Osteocyte (in vitro differentiated cells): Measurements from ENCODE around the gene COL9A3. TPM values are rescaled to one million over a fixed set of nuclear protein-coding genes. Genes with fewer than 3 reads are reported as not detected.
"Not testable (repeated sequence)": the region's sequence is repeated elsewhere in the genome, so short reads cannot be mapped to it uniquely, and the experiment has no call there.

ENCODE experiments used
- DNase-seq: peaks from one replicate; pipeline ENCODE4 v3.0.0; 2021; ENCODE audit warnings: mixed read lengths; ENCODE audit not compliant: unreplicated experiment; ENCODE audit errors: extremely low spot score
- H3K27ac Mint-ChIP-seq: one replicate; pipeline ENCODE4 v1.8.0; 2021; ENCODE audit warnings: mild to moderate bottlenecking, mixed read lengths; ENCODE audit not compliant: unreplicated experiment
- H3K27me3 Mint-ChIP-seq: one replicate; pipeline ENCODE4 v1.8.0; 2021; ENCODE audit warnings: mixed read lengths; ENCODE audit not compliant: unreplicated experiment
- H3K36me3 Mint-ChIP-seq: one replicate; pipeline ENCODE4 v1.8.0; 2021; ENCODE audit warnings: mixed read lengths; ENCODE audit not compliant: unreplicated experiment
- H3K4me1 Mint-ChIP-seq: one replicate; pipeline ENCODE4 v1.8.0; 2021; ENCODE audit warnings: mixed read lengths; ENCODE audit not compliant: unreplicated experiment
- H3K4me3 Mint-ChIP-seq: one replicate; pipeline ENCODE4 v1.8.0; 2021; ENCODE audit warnings: mild to moderate bottlenecking, moderate library complexity, mixed read lengths; ENCODE audit not compliant: unreplicated experiment
- H3K9me3 Mint-ChIP-seq: one replicate; pipeline ENCODE4 v1.8.0; 2021; ENCODE audit warnings: mixed read lengths; ENCODE audit not compliant: unreplicated experiment
- total RNA-seq: library from RNA; stranded (reverse); gene quantifications from 2 replicates; pipeline ENCODE4 v1.2.1, GENCODE V29; 2021
- TF ChIP-seq, protein P1 (sequence below): fragments of 200-600 bp; sonication (generic); IDR thresholded peaks from 2 replicates; pipeline ENCODE4 v1.5.0; 2021; ENCODE audit warnings: antibody characterized with exemption, mild to moderate bottlenecking, moderate library complexity

COL9A3 gene
- total RNA-seq, 1 donor from 2014 or later = 1.7 TPM

DNA sequence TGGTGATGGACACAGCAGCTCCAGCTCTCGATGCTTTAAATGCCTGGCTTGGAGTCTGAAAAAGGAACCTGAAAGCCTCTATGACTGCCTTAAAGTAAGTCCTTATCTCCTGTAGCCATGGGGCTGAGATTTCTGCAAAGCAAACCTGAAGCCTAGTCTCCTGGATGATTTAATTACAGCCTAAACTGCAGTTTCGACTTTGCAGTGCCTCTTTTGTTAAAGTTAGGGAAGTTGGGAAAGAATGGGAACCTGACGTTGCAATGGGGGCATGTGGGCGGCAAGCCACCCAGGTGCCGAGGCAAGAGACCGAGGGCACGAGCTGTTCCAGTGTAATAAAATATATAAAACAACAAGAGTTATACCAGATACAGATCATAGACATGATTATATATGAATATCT is 56.4 kb downstream of the COL9A3 start:
- H3K4me1 Mint-ChIP-seq = peaks cover 24% of the 10 kb centered on the region
- no peaks in the 10 kb centered on the region for H3K9me3 Mint-ChIP-seq
- H3K27me3 Mint-ChIP-seq = no peaks in the 10 kb centered on the region
- no peak overlapping the region for H3K27ac Mint-ChIP-seq
- no peak for DNase-seq
- no peaks in the 10 kb centered on the region for H3K36me3 Mint-ChIP-seq
- TF ChIP-seq, protein P1, sequence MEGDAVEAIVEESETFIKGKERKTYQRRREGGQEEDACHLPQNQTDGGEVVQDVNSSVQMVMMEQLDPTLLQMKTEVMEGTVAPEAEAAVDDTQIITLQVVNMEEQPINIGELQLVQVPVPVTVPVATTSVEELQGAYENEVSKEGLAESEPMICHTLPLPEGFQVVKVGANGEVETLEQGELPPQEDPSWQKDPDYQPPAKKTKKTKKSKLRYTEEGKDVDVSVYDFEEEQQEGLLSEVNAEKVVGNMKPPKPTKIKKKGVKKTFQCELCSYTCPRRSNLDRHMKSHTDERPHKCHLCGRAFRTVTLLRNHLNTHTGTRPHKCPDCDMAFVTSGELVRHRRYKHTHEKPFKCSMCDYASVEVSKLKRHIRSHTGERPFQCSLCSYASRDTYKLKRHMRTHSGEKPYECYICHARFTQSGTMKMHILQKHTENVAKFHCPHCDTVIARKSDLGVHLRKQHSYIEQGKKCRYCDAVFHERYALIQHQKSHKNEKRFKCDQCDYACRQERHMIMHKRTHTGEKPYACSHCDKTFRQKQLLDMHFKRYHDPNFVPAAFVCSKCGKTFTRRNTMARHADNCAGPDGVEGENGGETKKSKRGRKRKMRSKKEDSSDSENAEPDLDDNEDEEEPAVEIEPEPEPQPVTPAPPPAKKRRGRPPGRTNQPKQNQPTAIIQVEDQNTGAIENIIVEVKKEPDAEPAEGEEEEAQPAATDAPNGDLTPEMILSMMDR = no peak
- no peak overlapping the region for H3K4me3 Mint-ChIP-seq

DNA sequence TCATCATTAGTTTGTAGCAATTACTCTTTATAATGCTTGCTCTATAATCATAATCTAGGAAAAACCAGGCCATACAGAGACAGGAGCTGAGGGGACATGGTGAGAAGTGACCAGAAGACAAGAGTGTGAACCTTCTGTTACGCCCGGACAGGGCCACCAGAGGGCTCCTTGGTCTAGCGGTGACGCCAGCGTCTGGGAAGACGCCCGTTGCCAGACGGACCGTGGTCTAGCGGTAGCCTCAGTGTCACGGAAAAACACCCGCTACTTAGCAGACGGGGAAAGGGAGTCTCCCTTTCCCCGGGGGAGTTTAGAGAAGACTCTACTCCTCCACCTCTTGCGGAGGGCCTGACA is 56.8 kb downstream of the COL9A3 start:
- not testable (repeated sequence) for H3K36me3 Mint-ChIP-seq, DNase-seq, H3K4me3 Mint-ChIP-seq, H3K9me3 Mint-ChIP-seq, H3K27me3 Mint-ChIP-seq
- peaks cover 24% of the 10 kb centered on the region for H3K4me1 Mint-ChIP-seq
- TF ChIP-seq, protein P1 = peak; percentile 67
- peak overlapping the region; percentile 75 for H3K27ac Mint-ChIP-seq

GRCh38 chr20:62874964-62875344 is 58.1 kb downstream of the COL9A3 start:
- DNase-seq = no peak
- peak overlapping the region; percentile 46 for H3K4me3 Mint-ChIP-seq
- H3K4me1 Mint-ChIP-seq = peaks cover 24% of the 10 kb centered on the region
- TF ChIP-seq, protein P1 = no peak
- no peaks in the 10 kb centered on the region for H3K9me3 Mint-ChIP-seq
- no peaks in the 10 kb centered on the region for H3K27me3 Mint-ChIP-seq
- H3K27ac Mint-ChIP-seq = no peak overlapping the region
- H3K36me3 Mint-ChIP-seq = no peaks in the 10 kb centered on the region

GRCh38 chr20:62875419-62876361 is 58.8 kb downstream of the COL9A3 start:
- Mint-ChIP-seq H3K27ac (peak overlapping the region; percentile 85), H3K4me1 (peaks cover 24% of the 10 kb centered on the region), H3K27me3 (no peaks in the 10 kb centered on the region), H3K36me3 (no peaks in the 10 kb centered on the region), H3K4me3 (peak overlapping the region; percentile 58), H3K9me3 (no peaks in the 10 kb centered on the region)
- TF ChIP-seq, protein P1 = peak; percentile 56
- DNase-seq = peak; percentile 92

DNA sequence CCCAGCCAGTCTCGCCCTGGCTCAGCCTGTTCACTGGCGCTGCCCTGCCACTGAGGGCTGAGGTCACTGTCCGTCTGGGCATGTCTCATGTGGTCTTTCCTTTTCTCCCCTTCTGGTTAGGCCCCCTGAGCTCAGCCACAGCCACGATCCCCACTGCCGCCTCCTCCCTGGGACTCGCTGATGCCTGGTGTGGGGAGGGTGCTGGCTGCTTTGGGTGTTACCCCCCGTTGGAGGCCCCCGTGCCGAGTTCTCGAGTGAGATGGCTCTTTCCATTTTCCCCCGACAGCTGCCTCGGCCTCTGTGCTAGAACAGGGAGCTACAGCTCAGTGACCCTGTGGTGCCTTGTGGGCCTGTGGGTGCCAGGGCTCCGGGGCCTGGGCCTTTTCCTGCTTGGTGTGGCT is 59.7 kb downstream of the COL9A3 start:
- peaks cover 24% of the 10 kb centered on the region for H3K4me1 Mint-ChIP-seq
- TF ChIP-seq, protein P1 = no peak
- H3K4me3 Mint-ChIP-seq = no peak overlapping the region
- no peaks in the 10 kb centered on the region for H3K27me3 Mint-ChIP-seq
- H3K36me3 Mint-ChIP-seq = peaks cover 2% of the 10 kb centered on the region
- no peaks in the 10 kb centered on the region for H3K9me3 Mint-ChIP-seq
- no peak overlapping the region for H3K27ac Mint-ChIP-seq
- no peak for DNase-seq
